ENCODE measurements around the gene SLC25A3. TPM values are rescaled to one million over a fixed set of nuclear protein-coding genes. Genes with fewer than 3 reads are reported as not detected.

SLC25A3 gene
- total and polyA plus RNA-seq, 2 of the 13 experiments (the other 11 are each of a cell fraction or from before 2014, with no cell fraction given) = 292 to 829 TPM

DNA sequence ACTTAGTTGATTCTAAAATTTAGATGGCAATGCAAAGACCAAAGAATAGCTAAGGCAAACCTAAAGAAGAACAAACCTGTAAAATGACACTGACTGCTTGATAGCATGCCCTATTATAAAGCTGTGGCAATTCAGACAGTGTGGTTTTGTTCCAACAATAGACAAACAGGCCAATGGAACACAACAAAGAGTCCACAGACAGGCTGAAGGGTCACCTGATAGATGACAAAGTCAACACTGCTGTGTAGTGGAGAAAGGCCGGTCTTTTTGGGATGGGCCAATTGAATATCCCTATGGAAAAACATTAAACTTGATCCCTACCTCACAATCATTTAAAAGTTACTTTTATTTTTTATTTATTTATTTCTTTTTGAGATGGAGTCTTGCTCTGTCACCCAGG lies 33.8 kb upstream of the SLC25A3 start (continued):
- TF ChIP-seq, protein P1, sequence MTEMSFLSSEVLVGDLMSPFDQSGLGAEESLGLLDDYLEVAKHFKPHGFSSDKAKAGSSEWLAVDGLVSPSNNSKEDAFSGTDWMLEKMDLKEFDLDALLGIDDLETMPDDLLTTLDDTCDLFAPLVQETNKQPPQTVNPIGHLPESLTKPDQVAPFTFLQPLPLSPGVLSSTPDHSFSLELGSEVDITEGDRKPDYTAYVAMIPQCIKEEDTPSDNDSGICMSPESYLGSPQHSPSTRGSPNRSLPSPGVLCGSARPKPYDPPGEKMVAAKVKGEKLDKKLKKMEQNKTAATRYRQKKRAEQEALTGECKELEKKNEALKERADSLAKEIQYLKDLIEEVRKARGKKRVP (CRISPR knock-in tag; IDR thresholded peaks at IDR 0.05) = no peak
- no peak for TF ChIP-seq ZNF816 (CRISPR knock-in tag; IDR thresholded peaks at IDR 0.05; ENCODE audit: borderline replicate concordance)
- no peak for TF ChIP-seq ZMYM3 (CRISPR knock-in tag; IDR thresholded peaks at IDR 0.05)
- TF ChIP-seq ZNF17 (CRISPR knock-in tag; IDR thresholded peaks at IDR 0.05) = no peak
- no peak for TF ChIP-seq ARNTL (CRISPR knock-in tag; IDR thresholded peaks at IDR 0.05)
- TF ChIP-seq, protein P2, sequence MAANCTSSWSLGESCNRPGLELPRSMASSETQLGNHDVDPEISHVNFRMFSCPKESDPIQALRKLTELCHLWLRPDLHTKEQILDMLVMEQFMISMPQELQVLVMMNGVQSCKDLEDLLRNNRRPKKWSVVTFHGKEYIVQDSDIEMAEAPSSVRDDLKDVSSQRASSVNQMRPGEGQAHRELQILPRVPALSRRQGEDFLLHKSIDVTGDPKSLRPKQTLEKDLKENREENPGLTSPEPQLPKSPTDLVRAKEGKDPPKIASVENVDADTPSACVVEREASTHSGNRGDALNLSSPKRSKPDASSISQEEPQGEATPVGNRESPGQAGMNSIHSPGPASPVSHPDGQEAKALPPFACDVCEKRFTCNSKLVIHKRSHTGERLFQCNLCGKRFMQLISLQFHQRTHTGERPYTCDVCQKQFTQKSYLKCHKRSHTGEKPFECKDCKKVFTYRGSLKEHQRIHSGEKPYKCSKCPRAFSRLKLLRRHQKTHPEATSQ (CRISPR knock-in tag; IDR thresholded peaks at IDR 0.05; ENCODE audit: borderline replicate concordance) = no peak
- TF ChIP-seq ZNF7 (CRISPR knock-in tag; IDR thresholded peaks at IDR 0.05) = peak; percentile 63; the same call in 1 of the 2 replicates
- TF ChIP-seq ATF7 (IDR thresholded peaks at IDR 0.05) = no peak
- TF ChIP-seq ATF7 (CRISPR knock-in tag; IDR thresholded peaks at IDR 0.05) = no peak
- TF ChIP-seq, protein P3, sequence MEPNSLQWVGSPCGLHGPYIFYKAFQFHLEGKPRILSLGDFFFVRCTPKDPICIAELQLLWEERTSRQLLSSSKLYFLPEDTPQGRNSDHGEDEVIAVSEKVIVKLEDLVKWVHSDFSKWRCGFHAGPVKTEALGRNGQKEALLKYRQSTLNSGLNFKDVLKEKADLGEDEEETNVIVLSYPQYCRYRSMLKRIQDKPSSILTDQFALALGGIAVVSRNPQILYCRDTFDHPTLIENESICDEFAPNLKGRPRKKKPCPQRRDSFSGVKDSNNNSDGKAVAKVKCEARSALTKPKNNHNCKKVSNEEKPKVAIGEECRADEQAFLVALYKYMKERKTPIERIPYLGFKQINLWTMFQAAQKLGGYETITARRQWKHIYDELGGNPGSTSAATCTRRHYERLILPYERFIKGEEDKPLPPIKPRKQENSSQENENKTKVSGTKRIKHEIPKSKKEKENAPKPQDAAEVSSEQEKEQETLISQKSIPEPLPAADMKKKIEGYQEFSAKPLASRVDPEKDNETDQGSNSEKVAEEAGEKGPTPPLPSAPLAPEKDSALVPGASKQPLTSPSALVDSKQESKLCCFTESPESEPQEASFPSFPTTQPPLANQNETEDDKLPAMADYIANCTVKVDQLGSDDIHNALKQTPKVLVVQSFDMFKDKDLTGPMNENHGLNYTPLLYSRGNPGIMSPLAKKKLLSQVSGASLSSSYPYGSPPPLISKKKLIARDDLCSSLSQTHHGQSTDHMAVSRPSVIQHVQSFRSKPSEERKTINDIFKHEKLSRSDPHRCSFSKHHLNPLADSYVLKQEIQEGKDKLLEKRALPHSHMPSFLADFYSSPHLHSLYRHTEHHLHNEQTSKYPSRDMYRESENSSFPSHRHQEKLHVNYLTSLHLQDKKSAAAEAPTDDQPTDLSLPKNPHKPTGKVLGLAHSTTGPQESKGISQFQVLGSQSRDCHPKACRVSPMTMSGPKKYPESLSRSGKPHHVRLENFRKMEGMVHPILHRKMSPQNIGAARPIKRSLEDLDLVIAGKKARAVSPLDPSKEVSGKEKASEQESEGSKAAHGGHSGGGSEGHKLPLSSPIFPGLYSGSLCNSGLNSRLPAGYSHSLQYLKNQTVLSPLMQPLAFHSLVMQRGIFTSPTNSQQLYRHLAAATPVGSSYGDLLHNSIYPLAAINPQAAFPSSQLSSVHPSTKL (CRISPR knock-in tag; IDR thresholded peaks at IDR 0.05) = 0 out of 2 replicates have a peak, but pooled peaks have one; percentile 31
- TF ChIP-seq GATAD1 (CRISPR knock-in tag; IDR thresholded peaks at IDR 0.05) = no peak
- TF ChIP-seq, protein P4, sequence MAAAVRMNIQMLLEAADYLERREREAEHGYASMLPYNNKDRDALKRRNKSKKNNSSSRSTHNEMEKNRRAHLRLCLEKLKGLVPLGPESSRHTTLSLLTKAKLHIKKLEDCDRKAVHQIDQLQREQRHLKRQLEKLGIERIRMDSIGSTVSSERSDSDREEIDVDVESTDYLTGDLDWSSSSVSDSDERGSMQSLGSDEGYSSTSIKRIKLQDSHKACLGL (CRISPR knock-in tag; IDR thresholded peaks at IDR 0.05) = no peak
- no peak for TF ChIP-seq FOXP1 (IDR thresholded peaks at IDR 0.05)
- 0 out of 2 replicates have a peak, but pooled peaks have one; percentile 19 for TF ChIP-seq FOXP1 (CRISPR knock-in tag; IDR thresholded peaks at IDR 0.05)
- 0 out of 2 replicates have a peak, but pooled peaks have one; percentile 49 for TF ChIP-seq SOX13 (IDR thresholded peaks at IDR 0.05)
- peak in 1 of 2 experiments; percentile 92; a peak in 2 of 4 replicates for TF ChIP-seq SOX13 (CRISPR knock-in tag; conservative IDR thresholded peaks at IDR 0.05 in 1 of 2, IDR thresholded peaks at IDR 0.05 in 1 of 2)
- TF ChIP-seq FOXA3 (CRISPR knock-in tag; IDR thresholded peaks at IDR 0.05) = 0 out of 2 replicates have a peak, but pooled peaks have one; percentile 19
- TF ChIP-seq FOXA1 (IDR thresholded peaks at IDR 0.05) = no peak
- TF ChIP-seq FOXA1 (CRISPR knock-in tag; IDR thresholded peaks at IDR 0.05) = 0 out of 2 replicates have a peak, but pooled peaks have one; percentile 36
- TF ChIP-seq, protein P5, sequence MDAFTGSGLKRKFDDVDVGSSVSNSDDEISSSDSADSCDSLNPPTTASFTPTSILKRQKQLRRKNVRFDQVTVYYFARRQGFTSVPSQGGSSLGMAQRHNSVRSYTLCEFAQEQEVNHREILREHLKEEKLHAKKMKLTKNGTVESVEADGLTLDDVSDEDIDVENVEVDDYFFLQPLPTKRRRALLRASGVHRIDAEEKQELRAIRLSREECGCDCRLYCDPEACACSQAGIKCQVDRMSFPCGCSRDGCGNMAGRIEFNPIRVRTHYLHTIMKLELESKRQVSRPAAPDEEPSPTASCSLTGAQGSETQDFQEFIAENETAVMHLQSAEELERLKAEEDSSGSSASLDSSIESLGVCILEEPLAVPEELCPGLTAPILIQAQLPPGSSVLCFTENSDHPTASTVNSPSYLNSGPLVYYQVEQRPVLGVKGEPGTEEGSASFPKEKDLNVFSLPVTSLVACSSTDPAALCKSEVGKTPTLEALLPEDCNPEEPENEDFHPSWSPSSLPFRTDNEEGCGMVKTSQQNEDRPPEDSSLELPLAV (CRISPR knock-in tag; conservative IDR thresholded peaks at IDR 0.05; ENCODE audit: low read depth) = no peak
- TF ChIP-seq, protein P6, sequence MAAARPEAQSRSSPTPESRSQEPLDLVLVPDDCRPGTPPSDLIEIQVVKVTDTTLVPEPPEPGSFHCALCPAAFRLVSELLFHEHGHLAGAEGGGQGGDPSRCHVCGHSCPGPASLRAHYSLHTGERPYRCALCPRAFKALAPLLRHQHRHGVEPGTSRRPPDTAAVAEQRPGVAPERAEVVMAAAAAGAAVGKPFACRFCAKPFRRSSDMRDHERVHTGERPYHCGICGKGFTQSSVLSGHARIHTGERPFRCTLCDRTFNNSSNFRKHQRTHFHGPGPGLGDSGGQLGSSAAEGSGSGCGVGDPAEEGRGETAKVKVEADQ (CRISPR knock-in tag; IDR thresholded peaks at IDR 0.05; ENCODE audit: borderline replicate concordance) = no peak

Measured in HepG2 (cell line).